ENCODE data around the gene ASPN. TPM values are rescaled to one million over a fixed set of nuclear protein-coding genes. Genes with fewer than 3 reads are reported as not detected.

The ASPN gene
- polyA plus RNA-seq, 1 donor from 2014 or later, result 0.35 TPM

DNA sequence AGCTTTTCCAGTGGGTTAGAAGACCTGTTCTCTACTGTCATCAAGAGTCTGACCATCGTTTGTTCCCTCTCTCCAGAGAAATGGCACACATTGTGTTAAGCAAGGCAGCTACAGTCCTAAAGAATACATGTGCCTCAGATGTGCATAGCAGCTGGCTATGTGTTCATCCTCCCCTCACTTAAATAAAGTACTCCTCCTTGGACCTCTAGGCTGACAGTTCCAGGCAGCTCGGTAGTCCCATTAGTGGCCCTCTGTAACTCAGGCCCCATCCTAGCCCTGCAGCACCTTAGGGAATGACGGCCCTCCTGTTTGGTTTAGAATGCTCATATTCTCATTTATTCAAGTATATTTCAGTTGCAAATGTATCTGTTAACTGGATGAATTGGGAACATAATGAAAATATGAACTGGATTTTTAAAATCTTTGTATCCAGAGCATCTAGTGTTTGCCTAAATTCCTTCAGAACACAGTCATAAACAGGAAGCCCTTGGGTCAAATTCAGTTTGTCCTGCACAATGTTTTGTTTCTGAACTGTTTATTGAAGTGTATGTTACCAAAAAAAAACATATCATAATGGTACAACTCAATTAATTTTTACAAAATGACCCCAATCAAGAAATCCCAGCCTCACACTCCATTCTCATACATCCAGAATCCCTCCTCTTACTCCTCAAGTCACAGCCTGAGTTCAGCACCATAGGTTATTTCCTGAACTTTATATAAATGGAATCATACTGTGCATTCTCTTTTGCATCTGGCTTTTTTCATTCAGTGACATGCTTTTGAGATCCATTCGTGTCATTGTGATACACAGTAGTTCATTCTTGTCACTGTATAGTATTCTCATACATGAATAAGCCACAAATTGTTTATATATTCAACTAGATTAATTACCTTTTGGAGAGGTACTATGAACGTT, 1.6 kb upstream of the ASPN start:
- Histone ChIP-seq H3K79me2 (replicated peaks; ENCODE audit: insufficient read depth, low read length) (no peaks in the 10 kb centered on the region), H3K9me2 (ENCODE audit: insufficient read depth, low read length) (no peaks in the 10 kb centered on the region), H3K9ac (ENCODE audit: low read length) (no peak overlapping the region), H3K36me3 (ENCODE audit: insufficient read depth, low read length) (no peaks in the 10 kb centered on the region), H2AFZ (ENCODE audit: low read depth, low read length) (no peak overlapping the region), H3K4me3 (ENCODE audit: low read length) (no peak overlapping the region), H3K4me2 (ENCODE audit: low read length) (no peak overlapping the region), H4K20me1 (ENCODE audit: insufficient read depth) (no peaks in the 10 kb centered on the region), H3K9me3 (ENCODE audit: low read length) (no peaks in the 10 kb centered on the region), H3K27me3 (ENCODE audit: insufficient read depth, low read depth, low read length) (no peaks in the 10 kb centered on the region), H3F3A (ENCODE audit: insufficient read depth, low read length, poor library complexity, severe bottlenecking) (no peaks in the 10 kb centered on the region), H3K27ac (ENCODE audit: low read length) (no peak overlapping the region)
- TF ChIP-seq SMC3 (conservative IDR thresholded peaks at IDR 0.05; ENCODE audit: poor library complexity) (no peak), POLR2AphosphoS5 (IDR thresholded peaks at IDR 0.05) (no peak), RAD21 (conservative IDR thresholded peaks at IDR 0.05) (no peak), EZH2 (IDR thresholded peaks at IDR 0.05; ENCODE audit: borderline replicate concordance, insufficient read depth, low read length, poor library complexity, severe bottlenecking) (no peak), CTCF (IDR thresholded peaks at IDR 0.05; ENCODE audit: poor library complexity, severe bottlenecking) (no peak), EP300 (conservative IDR thresholded peaks at IDR 0.05; ENCODE audit: poor library complexity, severe bottlenecking) (no peak), TAF1 (IDR thresholded peaks at IDR 0.05; ENCODE audit: low read depth) (no peak), MXI1 (conservative IDR thresholded peaks at IDR 0.05; ENCODE audit: poor library complexity, severe bottlenecking) (no peak)
- TF ChIP-seq, protein P1, sequence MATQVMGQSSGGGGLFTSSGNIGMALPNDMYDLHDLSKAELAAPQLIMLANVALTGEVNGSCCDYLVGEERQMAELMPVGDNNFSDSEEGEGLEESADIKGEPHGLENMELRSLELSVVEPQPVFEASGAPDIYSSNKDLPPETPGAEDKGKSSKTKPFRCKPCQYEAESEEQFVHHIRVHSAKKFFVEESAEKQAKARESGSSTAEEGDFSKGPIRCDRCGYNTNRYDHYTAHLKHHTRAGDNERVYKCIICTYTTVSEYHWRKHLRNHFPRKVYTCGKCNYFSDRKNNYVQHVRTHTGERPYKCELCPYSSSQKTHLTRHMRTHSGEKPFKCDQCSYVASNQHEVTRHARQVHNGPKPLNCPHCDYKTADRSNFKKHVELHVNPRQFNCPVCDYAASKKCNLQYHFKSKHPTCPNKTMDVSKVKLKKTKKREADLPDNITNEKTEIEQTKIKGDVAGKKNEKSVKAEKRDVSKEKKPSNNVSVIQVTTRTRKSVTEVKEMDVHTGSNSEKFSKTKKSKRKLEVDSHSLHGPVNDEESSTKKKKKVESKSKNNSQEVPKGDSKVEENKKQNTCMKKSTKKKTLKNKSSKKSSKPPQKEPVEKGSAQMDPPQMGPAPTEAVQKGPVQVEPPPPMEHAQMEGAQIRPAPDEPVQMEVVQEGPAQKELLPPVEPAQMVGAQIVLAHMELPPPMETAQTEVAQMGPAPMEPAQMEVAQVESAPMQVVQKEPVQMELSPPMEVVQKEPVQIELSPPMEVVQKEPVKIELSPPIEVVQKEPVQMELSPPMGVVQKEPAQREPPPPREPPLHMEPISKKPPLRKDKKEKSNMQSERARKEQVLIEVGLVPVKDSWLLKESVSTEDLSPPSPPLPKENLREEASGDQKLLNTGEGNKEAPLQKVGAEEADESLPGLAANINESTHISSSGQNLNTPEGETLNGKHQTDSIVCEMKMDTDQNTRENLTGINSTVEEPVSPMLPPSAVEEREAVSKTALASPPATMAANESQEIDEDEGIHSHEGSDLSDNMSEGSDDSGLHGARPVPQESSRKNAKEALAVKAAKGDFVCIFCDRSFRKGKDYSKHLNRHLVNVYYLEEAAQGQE (IDR thresholded peaks at IDR 0.05; ENCODE audit: borderline replicate concordance), result no peak

GRCh38 chr9:92482805-92483204, 499 bp upstream of the ASPN start:
- TF ChIP-seq EP300 (conservative IDR thresholded peaks at IDR 0.05; ENCODE audit: poor library complexity, severe bottlenecking) (no peak), SMC3 (conservative IDR thresholded peaks at IDR 0.05; ENCODE audit: poor library complexity) (no peak)
- TF ChIP-seq, protein P1 (IDR thresholded peaks at IDR 0.05; ENCODE audit: borderline replicate concordance), result no peak
- no peak overlapping the region for H3K4me2 ChIP-seq (ENCODE audit: low read length)

More at GRCh38 chr9:92482805-92483204, 499 bp upstream of the ASPN start:
- H2AFZ ChIP-seq (ENCODE audit: low read depth, low read length), result no peak overlapping the region
- H3K27ac ChIP-seq (ENCODE audit: low read length), result no peak overlapping the region
- H3K79me2 ChIP-seq (replicated peaks; ENCODE audit: insufficient read depth, low read length), result no peaks in the 10 kb centered on the region
- H3K9ac ChIP-seq (ENCODE audit: low read length), result no peak overlapping the region
- H3K36me3 ChIP-seq (ENCODE audit: insufficient read depth, low read length), result no peaks in the 10 kb centered on the region
- no peaks in the 10 kb centered on the region for H4K20me1 ChIP-seq (ENCODE audit: insufficient read depth)
- H3F3A ChIP-seq (ENCODE audit: insufficient read depth, low read length, poor library complexity, severe bottlenecking), result no peaks in the 10 kb centered on the region
- H3K9me2 ChIP-seq (ENCODE audit: insufficient read depth, low read length), result no peaks in the 10 kb centered on the region
- H3K4me3 ChIP-seq (ENCODE audit: low read length), result no peak overlapping the region
- no peaks in the 10 kb centered on the region for H3K27me3 ChIP-seq (ENCODE audit: insufficient read depth, low read depth, low read length)
- H3K9me3 ChIP-seq (ENCODE audit: low read length), result no peaks in the 10 kb centered on the region

All from neural cell (in vitro differentiated cells).